ENCODE measurements around the gene MACROH2A2.

MACROH2A2 gene

DNA sequence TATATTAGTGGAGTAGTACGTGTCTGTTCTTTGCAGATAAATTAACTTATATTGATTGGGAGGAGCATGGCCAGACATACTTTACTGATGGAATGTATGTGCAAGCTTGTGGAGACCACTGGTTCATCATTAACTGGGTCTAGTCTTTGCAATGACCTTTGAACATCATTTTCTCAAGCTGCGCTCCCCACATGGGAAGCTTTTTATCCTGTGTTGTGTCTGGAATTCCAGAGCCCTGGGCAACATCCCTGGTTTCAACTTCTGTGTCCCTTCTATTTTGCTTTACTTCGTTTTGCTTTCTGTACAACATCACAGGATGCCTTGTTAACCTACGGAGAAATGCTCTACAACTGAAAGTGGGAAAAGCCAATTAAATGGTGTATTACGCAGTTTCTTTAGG lies 38.3 kb downstream of the MACROH2A2 start:
- Histone ChIP-seq H3K4me3 (IDR thresholded peaks at IDR 0.05; ENCODE audit: insufficient read depth, low read depth, low read length) (no peak overlapping the region), H3K4me2 (no peak overlapping the region), H3K27ac (no peak overlapping the region), H2AFZ (ENCODE audit: low read depth) (no peak overlapping the region), H3K9ac (no peak overlapping the region), H3K36me3 (ENCODE audit: insufficient read depth) (no peaks in the 10 kb centered on the region), H4K20me1 (ENCODE audit: insufficient read depth) (no peaks in the 10 kb centered on the region), H3K27me3 (ENCODE audit: insufficient read depth, low read depth) (no peaks in the 10 kb centered on the region), H3K4me1 (ENCODE audit: low read depth, poor library complexity, severe bottlenecking) (peaks cover 12% of the 10 kb centered on the region), H3K79me2 (ENCODE audit: insufficient read depth, low read depth) (no peaks in the 10 kb centered on the region)
- TF ChIP-seq, protein P1, sequence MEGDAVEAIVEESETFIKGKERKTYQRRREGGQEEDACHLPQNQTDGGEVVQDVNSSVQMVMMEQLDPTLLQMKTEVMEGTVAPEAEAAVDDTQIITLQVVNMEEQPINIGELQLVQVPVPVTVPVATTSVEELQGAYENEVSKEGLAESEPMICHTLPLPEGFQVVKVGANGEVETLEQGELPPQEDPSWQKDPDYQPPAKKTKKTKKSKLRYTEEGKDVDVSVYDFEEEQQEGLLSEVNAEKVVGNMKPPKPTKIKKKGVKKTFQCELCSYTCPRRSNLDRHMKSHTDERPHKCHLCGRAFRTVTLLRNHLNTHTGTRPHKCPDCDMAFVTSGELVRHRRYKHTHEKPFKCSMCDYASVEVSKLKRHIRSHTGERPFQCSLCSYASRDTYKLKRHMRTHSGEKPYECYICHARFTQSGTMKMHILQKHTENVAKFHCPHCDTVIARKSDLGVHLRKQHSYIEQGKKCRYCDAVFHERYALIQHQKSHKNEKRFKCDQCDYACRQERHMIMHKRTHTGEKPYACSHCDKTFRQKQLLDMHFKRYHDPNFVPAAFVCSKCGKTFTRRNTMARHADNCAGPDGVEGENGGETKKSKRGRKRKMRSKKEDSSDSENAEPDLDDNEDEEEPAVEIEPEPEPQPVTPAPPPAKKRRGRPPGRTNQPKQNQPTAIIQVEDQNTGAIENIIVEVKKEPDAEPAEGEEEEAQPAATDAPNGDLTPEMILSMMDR (conservative IDR thresholded peaks at IDR 0.05; ENCODE audit: low read depth, low read length), result no peak

DNA sequence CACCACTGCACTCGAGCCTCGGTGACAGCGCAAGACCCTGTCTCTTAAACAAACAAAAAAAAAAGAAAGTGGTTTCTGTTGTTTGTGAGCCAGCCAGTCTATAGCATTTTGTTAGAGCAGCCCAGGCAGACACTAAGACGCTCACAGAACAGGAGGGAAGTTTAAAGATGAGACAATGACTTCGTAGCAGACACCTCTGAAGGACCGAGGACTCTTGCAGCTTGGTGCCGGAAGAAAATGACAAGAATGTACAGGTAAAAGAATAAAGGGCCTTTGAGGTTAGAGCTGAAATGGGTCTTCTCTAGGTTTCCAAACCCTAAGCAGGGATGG lies 39.7 kb downstream of the MACROH2A2 start:
- H3K27me3 ChIP-seq (ENCODE audit: insufficient read depth, low read depth), result no peaks in the 10 kb centered on the region
- H3K79me2 ChIP-seq (ENCODE audit: insufficient read depth, low read depth), result no peaks in the 10 kb centered on the region
- no peak overlapping the region for H3K4me2 ChIP-seq
- H3K4me3 ChIP-seq (IDR thresholded peaks at IDR 0.05; ENCODE audit: insufficient read depth, low read depth, low read length), result no peak overlapping the region
- no peak overlapping the region for H2AFZ ChIP-seq (ENCODE audit: low read depth)
- no peak overlapping the region for H3K27ac ChIP-seq
- peaks cover 12% of the 10 kb centered on the region for H3K4me1 ChIP-seq (ENCODE audit: low read depth, poor library complexity, severe bottlenecking)
- TF ChIP-seq, protein P1 (conservative IDR thresholded peaks at IDR 0.05; ENCODE audit: low read depth, low read length), result no peak
- H3K36me3 ChIP-seq (ENCODE audit: insufficient read depth), result no peaks in the 10 kb centered on the region
- no peak overlapping the region for H3K9ac ChIP-seq
- no peaks in the 10 kb centered on the region for H4K20me1 ChIP-seq (ENCODE audit: insufficient read depth)

GRCh38 chr10:70093335-70093944 lies 40.8 kb downstream of the MACROH2A2 start:
- Histone ChIP-seq H3K79me2 (ENCODE audit: insufficient read depth, low read depth) (no peaks in the 10 kb centered on the region), H4K20me1 (ENCODE audit: insufficient read depth) (no peaks in the 10 kb centered on the region), H3K4me1 (ENCODE audit: low read depth, poor library complexity, severe bottlenecking) (peaks cover 12% of the 10 kb centered on the region), H3K4me3 (IDR thresholded peaks at IDR 0.05; ENCODE audit: insufficient read depth, low read depth, low read length) (no peak overlapping the region), H3K27ac (no peak overlapping the region), H3K9ac (no peak overlapping the region), H3K27me3 (ENCODE audit: insufficient read depth, low read depth) (no peaks in the 10 kb centered on the region), H3K36me3 (ENCODE audit: insufficient read depth) (no peaks in the 10 kb centered on the region), H3K4me2 (peak overlapping the region; percentile 35; the same call in 1 of the 2 replicates), H2AFZ (ENCODE audit: low read depth) (no peak overlapping the region)
- TF ChIP-seq, protein P1 (conservative IDR thresholded peaks at IDR 0.05; ENCODE audit: low read depth, low read length), result no peak

GRCh38 chr10:70094250-70094649 lies 41.6 kb downstream of the MACROH2A2 start:
- H3K79me2 ChIP-seq (ENCODE audit: insufficient read depth, low read depth), result no peaks in the 10 kb centered on the region
- H3K4me1 ChIP-seq (ENCODE audit: low read depth, poor library complexity, severe bottlenecking), result peaks cover 12% of the 10 kb centered on the region
- peak overlapping the region; percentile 35; the same call in 1 of the 2 replicates for H3K4me2 ChIP-seq
- TF ChIP-seq, protein P1 (conservative IDR thresholded peaks at IDR 0.05; ENCODE audit: low read depth, low read length), result no peak
- H4K20me1 ChIP-seq (ENCODE audit: insufficient read depth), result no peaks in the 10 kb centered on the region
- H3K36me3 ChIP-seq (ENCODE audit: insufficient read depth), result no peaks in the 10 kb centered on the region
- H3K27me3 ChIP-seq (ENCODE audit: insufficient read depth, low read depth), result no peaks in the 10 kb centered on the region
- H3K9ac ChIP-seq, result no peak overlapping the region
- H2AFZ ChIP-seq (ENCODE audit: low read depth), result no peak overlapping the region
- H3K27ac ChIP-seq, result no peak overlapping the region
- H3K4me3 ChIP-seq (IDR thresholded peaks at IDR 0.05; ENCODE audit: insufficient read depth, low read depth, low read length), result no peak overlapping the region

Data from KMS-11 (cell line).